ENCODE data around the gene GLDC.

GRCh38 chr9:6489099-6489498, 156.4 kb downstream of the GLDC start:
- TF ChIP-seq CTCF (IDR thresholded peaks at IDR 0.05): no peak
- TF ChIP-seq POLR2AphosphoS5 (IDR thresholded peaks at IDR 0.05): no peak
